Right lobe of liver (tissue), 4 donors: ENCODE measurements around the gene MICAL1.

ENCODE experiments used
- CTCF ChIP-seq, 4 donors: fragments of 200-600 bp in 3 of 4; fragments of 450-650 bp in 1 of 4; IDR thresholded peaks; one replicate each; pipeline versions ENCODE4 v1.5.1 to v1.8.0; 2016 to 2022; ENCODE audit warnings: antibody characterized with exemption in 4 of 4, mild to moderate bottlenecking in 2 of 4
- POLR2A ChIP-seq: fragments of 450-650 bp; IDR thresholded peaks from one replicate; pipeline ENCODE4 v1.6.1; 2017; ENCODE audit warnings: antibody characterized with exemption, mild to moderate bottlenecking
- donor health status: DM: no; HTN: no; CAD: no.
- donor health status: DM: no; HTN: no; CAD: no.
- donor health status: DM: no; HTN: yes; CAD: no.

GRCh38 chr6:109445382-109445781, 10.2 kb downstream of the MICAL1 start:
- TF ChIP-seq CTCF (IDR thresholded peaks at IDR 0.05) (no peak), POLR2A (no peak)
